MCF 10A (cell line): ENCODE measurements around the gene ARHGEF3. TPM values are rescaled to one million over a fixed set of nuclear protein-coding genes. Genes with fewer than 3 reads are reported as not detected.

Experiments
- BruUV-seq: library from RNA; stranded (reverse); fragments of 400-500 nt; replicated peaks from 2 replicates; lab custom pipeline; 2021; lab: Mats Ljungman, UMichigan
- CTCF ChIA-PET: fragments of 300-600 bp; sonication (Branson Sonifier 250); formaldehyde crosslinking; extraction: SDS; loops from one replicate; lab custom pipeline; 2021; ENCODE audit warnings: antibody characterized with exemption, inconsistent platforms; lab: Yijun Ruan, JAX
- POLR2A ChIA-PET: fragments of 300-600, 350-650 bp; sonication (Branson Sonifier 250); formaldehyde crosslinking; extraction: SDS; loops from one replicate; lab custom pipeline; 2020; ENCODE audit warnings: antibody characterized with exemption, inconsistent platforms; lab: Yijun Ruan, JAX
- DNase-seq: peaks from one replicate; pipeline ENCODE4 v3.0.0-alpha.2; 2018; ENCODE audit not compliant: unreplicated experiment
- H3K27ac Mint-ChIP-seq: one replicate; pipeline ENCODE4 v1.8.0; 2022; ENCODE audit warnings: mild to moderate bottlenecking, low read depth, mixed read lengths; ENCODE audit not compliant: unreplicated experiment
- H3K27me3 Mint-ChIP-seq: one replicate; pipeline ENCODE4 v1.8.0; 2022; ENCODE audit warnings: mixed read lengths; ENCODE audit not compliant: insufficient read depth, unreplicated experiment
- H3K36me3 Mint-ChIP-seq: one replicate; pipeline ENCODE4 v1.8.0; 2022; ENCODE audit warnings: mild to moderate bottlenecking, moderate library complexity, mixed read lengths; ENCODE audit not compliant: insufficient read depth, unreplicated experiment
- H3K4me1 Mint-ChIP-seq: one replicate; pipeline ENCODE4 v1.8.0; 2022; ENCODE audit warnings: mixed read lengths; ENCODE audit not compliant: insufficient read depth, unreplicated experiment
- H3K4me3 Mint-ChIP-seq: one replicate; pipeline ENCODE4 v1.8.0; 2022; ENCODE audit warnings: mild to moderate bottlenecking, moderate library complexity, mixed read lengths; ENCODE audit not compliant: unreplicated experiment
- H3K9me3 Mint-ChIP-seq: one replicate; pipeline ENCODE4 v1.8.0; 2022; ENCODE audit warnings: mixed read lengths; ENCODE audit not compliant: unreplicated experiment
- CTCF ChIP-seq: fragments of 200-600 bp; IDR thresholded peaks from one replicate; pipeline ENCODE4 v1.8.0; 2022; ENCODE audit warnings: antibody characterized with exemption, mild to moderate bottlenecking; ENCODE audit not compliant: unreplicated experiment
- intact Hi-C: fragments of 100-400 bp; cut with micrococcal nuclease; formaldehyde crosslinking; loops from 2 replicates; pipeline ENCODE4 v1.14.1; 2022
- total RNA-seq: library from RNA; stranded (reverse); gene quantifications from 2 replicates; pipeline ENCODE4 v1.2.3, GENCODE V29; 2022

The ARHGEF3 gene
- total RNA-seq, 1 experiment from 2014 or later = 10.6 TPM

GRCh38 chr3:56739036-56739435, 62.7 kb downstream of the ARHGEF3 start:
- ChIA-PET CTCF (no interaction called here), POLR2A (no interaction called here)
- Mint-ChIP-seq H3K9me3 (no peaks in the 10 kb centered on the region), H3K27me3 (no peaks in the 10 kb centered on the region), H3K4me3 (no peak overlapping the region), H3K27ac (no peak overlapping the region), H3K36me3 (peaks cover 3% of the 10 kb centered on the region), H3K4me1 (no peaks in the 10 kb centered on the region)
- no TSS peak for BruUV-seq
- no peak for TF ChIP-seq CTCF
- no peak for DNase-seq
- intact Hi-C loops = no loop called here

GRCh38 chr3:56737006-56737405, 64.7 kb downstream of the ARHGEF3 start:
- no TSS peak for BruUV-seq
- Mint-ChIP-seq H3K9me3 (no peaks in the 10 kb centered on the region), H3K4me3 (no peak overlapping the region), H3K4me1 (no peaks in the 10 kb centered on the region), H3K27me3 (no peaks in the 10 kb centered on the region), H3K27ac (no peak overlapping the region), H3K36me3 (peaks cover 4% of the 10 kb centered on the region)
- no peak for TF ChIP-seq CTCF
- DNase-seq = no peak
- POLR2A ChIA-PET = no interaction called here
- intact Hi-C loops = no loop called here
- CTCF ChIA-PET = interaction anchor here (1.2 to 3.3 kb wide), 4 partner anchors 9 to 63 kb away, joined by 4 to 13 read pairs (median 4); no protein-coding TSS in a partner anchor

GRCh38 chr3:56732109-56732508, 69.6 kb downstream of the ARHGEF3 start:
- Mint-ChIP-seq H3K4me1 (no peaks in the 10 kb centered on the region), H3K36me3 (peaks cover 7% of the 10 kb centered on the region), H3K27me3 (no peaks in the 10 kb centered on the region), H3K4me3 (no peak overlapping the region), H3K9me3 (no peaks in the 10 kb centered on the region), H3K27ac (no peak overlapping the region)
- intact Hi-C loops = no loop called here
- ChIA-PET POLR2A (no interaction called here), CTCF (interaction anchor here (1.5 kb wide), 1 partner anchor 67 kb away, joined by 5 read pairs; no protein-coding TSS in a partner anchor)
- no peak for DNase-seq
- BruUV-seq = no TSS peak
- no peak for TF ChIP-seq CTCF

GRCh38 chr3:56725175-56725574, 76.6 kb downstream of the ARHGEF3 start:
- no peak overlapping the region for H3K4me3 Mint-ChIP-seq

More at GRCh38 chr3:56725175-56725574, 76.6 kb downstream of the ARHGEF3 start:
- BruUV-seq = no TSS peak
- no peaks in the 10 kb centered on the region for H3K4me1 Mint-ChIP-seq
- H3K27ac Mint-ChIP-seq = no peak overlapping the region
- no peak for DNase-seq
- ChIA-PET POLR2A (no interaction called here), CTCF (interaction anchor here (0.6 to 1.5 kb wide), 6 partner anchors 12 to 496 kb away, joined by 3 to 9 read pairs (median 3); partner anchors contain the start of gene ARHGEF3)
- TF ChIP-seq CTCF = no peak
- H3K36me3 Mint-ChIP-seq = peaks cover 19% of the 10 kb centered on the region
- no peaks in the 10 kb centered on the region for H3K9me3 Mint-ChIP-seq
- intact Hi-C loops = no loop called here
- H3K27me3 Mint-ChIP-seq = no peaks in the 10 kb centered on the region
